SK-N-MC (cell line): ENCODE data around the gene ECHS1.
"Not testable (repeated sequence)": the region's sequence is repeated elsewhere in the genome, so short reads cannot be mapped to it uniquely, and the experiment has no call there.

Source experiments
- EZH2 ChIP-seq: fragments of 200-600 bp; sonication (generic); IDR thresholded peaks from one replicate; pipeline ENCODE4 v1.6.1; 2017; ENCODE audit warnings: antibody characterized with exemption
- POLR2AphosphoS5 ChIP-seq: IDR thresholded peaks from 2 replicates; pipeline ENCODE4 v1.6.1; 2012; ENCODE audit warnings: mild to moderate bottlenecking, low read depth, low read length, borderline replicate concordance

DNA sequence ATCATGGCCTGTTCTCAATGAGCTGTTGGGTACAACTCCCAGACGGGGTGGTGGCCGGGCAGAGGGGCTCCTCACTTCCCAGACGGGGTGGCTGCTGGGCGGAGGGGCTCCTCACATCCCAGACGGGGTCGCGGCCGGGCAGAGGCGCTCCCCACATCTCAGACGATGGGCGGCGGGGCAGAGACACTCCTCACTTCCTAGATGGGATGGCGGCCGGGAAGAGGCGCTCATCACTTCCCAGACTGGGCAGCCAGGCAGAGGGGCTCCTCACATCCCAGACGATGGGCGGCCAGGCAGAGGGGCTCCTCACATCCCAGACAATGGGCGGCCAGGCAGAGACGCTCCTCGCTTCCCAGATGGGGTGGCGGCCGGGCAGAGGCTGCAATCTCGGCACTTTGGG lies 41.2 kb upstream of the ECHS1 start:
- TF ChIP-seq POLR2AphosphoS5, EZH2: not testable (repeated sequence)
